Measurements from ENCODE around the gene TGFBR3L.

TGFBR3L gene

DNA sequence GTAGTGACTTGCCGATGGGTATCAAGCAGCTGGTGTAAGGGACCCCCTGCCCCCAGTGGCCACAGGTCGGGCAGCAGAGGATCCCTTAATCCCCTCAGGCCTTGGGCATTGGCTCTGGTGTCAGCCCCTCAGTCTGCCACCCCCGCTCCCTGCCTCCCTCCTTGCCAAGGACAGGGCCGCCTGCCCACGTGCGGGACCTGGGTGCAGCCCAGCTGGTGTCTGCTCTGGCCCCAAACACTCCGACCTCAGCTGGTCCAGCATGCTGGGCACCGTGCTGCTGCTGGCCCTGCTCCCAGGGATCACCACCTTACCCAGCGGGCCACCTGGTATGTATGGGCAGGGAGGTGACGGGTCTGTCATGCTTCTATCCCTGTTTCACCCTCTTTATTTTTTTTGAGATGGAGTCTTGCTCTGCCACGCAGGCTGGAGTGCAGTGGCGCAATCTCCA is at the start of gene TGFBR3L:
Gene TGFBR3L, plus strand, starts transcription at position 233 of the 448 bp plus-strand sequence.
- DNase-seq (ENCODE audit: low read depth): no peak

DNA sequence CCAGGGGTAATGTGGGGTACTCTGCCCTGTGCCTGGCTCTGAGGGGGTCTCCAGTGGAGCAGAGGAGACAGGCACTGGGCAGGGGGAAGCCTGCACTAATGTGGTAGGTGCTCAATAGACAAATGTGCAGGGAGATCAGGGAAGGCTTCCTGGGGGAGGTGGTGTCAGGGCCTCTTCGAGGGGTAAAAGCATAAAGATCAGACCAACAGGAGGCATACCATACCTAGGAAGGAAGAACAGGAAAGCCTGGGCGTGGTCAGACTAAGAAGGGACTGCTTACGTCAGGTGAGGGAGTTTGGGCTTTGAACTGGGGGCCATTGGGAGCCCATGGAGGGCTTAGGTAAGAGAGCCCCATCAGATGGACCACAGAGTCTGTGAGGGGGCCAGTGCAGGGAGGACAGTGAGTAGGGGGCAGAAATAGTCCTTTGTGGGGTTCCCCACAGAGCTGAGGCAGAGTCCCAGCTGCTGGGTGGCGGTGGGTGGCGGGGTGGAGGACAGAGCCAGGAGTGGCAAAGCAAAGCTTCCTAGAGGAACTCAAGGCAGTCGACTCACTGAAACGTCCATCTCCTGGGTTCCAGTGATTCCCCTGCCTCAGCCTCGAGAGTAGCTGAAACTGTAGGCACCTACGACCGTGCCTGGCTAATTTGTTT is 49.2 kb upstream of the TGFBR3L start:
- DNase-seq (ENCODE audit: low read depth): no peak

GRCh38 chr19:7866399-7867091 is 48.1 kb upstream of the TGFBR3L start:
- DNase-seq (ENCODE audit: low read depth): no peak

DNA sequence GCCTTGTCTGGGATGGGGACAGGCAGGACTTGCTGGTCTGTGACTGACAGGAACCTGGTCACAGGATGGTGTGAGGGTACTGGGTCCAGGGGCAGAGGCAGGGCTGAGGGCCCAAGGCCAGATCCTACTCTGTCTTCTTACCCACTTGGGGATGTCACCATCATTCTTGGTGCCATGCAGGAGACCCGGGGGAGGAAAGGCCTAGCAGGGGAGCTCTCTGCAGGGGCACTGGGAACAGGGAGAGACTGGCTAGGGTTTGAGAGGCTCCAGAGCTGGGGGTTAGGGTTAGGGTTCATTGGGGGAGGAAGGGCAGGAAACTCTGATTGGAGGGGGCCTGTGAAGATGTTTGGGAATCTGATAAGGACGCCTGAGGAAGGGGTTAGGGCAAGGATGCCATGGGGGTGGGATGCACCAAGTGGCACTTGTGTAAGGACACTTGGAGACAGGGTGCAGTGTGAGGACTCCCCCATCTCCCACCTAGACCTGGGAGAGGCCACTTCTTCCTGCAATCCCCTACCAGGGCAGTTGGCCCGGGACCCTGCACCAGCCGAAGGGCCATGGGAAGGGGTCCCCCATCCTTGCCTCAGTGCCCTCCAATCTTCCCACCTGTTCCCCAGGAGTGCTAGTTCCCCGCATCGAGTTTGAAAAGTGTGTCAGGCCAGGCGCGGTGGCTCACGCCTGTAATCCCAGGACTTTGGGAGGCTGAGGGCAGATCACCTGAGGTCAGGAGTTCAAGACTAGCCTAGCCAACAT is 47.4 kb upstream of the TGFBR3L start:
- no peak for DNase-seq (ENCODE audit: low read depth)

DNA sequence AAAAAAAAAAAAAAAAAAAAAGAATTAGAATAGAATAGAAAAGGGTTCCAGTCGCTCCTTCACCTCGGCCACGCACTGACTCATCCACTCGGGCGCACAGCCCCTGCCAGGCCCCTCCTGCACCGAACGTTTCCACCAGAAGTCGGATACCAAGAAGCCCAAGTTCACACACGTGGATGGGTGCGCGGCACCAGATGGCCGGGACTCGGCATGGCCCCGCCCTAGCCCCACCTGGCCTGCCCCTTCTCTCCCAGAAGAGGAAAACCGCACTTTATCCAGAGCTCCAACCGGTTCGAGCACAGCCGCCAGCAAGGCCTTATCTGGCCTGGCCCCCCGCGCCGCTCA is 46.3 kb upstream of the TGFBR3L start:
- DNase-seq (ENCODE audit: low read depth): no peak

DNA sequence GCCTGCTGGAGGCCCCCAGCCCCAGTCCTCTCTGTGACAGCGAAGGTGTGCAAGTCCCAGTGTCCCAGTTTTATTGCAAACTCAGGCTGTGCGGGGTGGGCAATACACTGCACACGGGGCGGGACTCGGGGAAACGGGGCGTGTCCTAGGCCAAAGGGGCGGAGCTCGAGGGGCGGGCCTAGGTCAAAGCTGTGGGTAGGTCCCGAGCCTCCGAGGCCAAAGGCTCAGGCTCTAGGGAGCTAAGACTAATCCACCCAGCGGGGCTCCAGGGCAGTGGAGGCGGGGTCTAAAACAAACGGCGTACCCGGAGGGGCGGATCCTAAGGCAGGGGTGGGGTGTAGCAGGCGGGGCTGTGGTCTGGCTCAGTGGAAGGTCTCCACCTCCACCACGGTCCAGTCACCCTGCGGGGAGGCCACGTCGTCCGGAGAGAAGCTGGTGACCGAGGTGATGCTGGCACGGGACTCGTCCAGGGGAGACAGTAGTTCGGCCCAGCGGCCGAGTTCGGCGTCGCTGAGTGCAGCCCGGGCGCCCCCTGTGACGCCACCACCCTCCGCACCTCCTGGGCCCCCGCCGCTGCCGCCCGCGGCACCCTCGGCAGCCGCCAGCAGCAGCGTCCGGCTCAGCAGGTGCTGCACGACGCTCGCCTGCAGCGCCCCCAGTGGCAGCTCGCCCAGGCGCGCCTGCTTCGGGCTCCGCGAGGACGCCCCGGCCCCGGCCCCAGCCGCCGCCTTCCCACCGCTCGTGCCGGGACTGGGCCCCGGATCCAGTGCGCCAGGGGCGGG is 45.8 kb upstream of the TGFBR3L start:
- DNase-seq (ENCODE audit: low read depth): peak; percentile 72

DNA sequence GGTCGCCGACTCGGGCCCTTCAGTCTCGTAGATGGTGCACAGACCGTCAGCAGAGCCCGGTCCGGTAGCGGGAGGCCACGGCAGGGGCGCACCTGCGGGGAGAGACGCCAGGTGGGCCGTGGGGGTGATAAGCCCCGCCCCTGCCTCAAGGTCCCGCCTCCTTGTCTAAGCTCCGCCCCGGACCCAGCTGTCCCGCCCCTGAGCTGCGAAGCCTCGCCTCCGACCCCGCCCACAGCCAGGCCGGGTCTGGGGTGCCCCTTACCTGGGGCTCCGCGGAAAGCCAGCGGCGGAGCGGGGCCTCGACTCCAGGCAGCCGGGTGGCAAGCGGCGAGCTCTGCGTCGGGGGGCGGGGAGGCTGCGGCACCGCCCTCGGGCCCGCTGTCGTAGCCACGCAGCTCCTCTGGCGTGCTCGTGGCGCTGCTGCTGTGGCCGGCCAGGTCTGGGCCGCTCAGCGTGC is 45.1 kb upstream of the TGFBR3L start:
- DNase-seq (ENCODE audit: low read depth): peak; percentile 65

DNA sequence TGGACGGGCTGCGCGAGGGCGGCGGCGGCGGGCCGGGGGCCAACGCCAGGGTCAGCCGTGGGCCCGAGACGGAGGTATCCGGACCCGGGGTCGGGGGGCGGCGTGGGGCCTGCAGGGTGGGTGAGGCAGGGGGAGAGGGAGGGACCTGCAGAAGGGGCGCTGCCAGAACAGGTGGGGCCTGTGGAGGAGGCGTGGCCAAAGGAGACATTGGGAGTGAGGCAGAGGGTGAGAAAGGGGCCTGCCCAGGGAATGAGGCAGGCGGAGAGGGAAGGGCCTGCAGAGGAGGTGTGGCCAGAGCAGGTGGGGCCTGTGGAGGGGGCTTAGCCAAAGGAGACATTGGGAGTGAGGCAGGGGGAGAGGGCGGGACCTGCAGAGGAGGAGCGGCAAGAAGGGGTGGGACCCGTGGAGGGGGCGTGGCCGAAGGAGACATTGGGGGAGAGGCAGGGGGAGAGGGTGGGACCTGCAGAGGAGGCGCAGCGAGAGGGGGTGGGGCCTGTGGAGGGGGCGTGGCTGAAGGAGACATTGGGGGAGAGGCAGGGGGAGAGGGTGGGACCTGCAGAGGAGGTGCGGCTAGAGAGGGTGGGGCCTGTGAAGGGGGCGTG is 44.6 kb upstream of the TGFBR3L start:
- no peak for DNase-seq (ENCODE audit: low read depth)

DNA sequence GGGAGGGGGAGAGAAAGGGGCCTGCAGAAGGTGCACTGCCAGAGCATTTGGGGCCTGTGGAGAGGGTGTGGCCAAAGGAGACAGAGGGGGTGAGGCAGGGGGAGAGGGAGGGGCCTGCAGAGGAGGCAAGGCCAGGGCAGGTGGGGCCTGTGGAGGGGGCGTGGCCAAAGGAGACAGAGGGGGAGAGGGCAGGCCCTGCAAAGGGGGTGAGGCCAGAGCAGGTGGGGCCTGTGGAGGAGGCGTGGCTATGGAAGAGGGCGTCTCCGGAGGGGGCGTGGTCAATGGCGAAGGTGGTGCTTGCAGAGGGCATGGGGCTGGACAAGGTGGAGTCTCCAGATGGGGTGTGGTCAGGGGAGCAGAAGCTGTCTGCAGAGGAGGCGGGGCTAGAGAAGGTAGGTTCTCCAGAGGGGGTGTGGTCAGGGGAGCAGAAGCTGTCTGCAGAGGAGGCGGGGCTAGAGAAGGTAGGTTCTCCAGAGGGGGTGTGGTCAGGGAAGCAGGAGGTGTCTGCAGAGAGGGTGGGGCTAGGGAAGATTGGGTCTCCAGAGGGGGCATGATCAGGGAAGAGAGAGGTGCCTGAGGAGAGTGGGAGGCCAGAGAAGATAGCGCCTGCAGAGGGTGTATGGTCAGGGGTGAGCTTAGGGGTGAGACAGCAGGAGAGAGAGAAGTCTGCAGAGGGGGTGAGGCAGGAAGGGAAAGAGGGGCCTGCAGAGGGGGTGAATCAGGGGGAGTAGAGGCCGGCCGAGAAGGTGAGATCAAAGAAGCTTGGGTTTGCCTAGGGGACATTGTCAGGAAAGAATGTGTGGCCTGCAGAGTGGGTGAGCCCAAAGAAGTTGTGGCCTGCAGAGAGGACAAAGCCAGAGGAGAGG is 43.8 kb upstream of the TGFBR3L start:
- no peak for DNase-seq (ENCODE audit: low read depth)

DNA sequence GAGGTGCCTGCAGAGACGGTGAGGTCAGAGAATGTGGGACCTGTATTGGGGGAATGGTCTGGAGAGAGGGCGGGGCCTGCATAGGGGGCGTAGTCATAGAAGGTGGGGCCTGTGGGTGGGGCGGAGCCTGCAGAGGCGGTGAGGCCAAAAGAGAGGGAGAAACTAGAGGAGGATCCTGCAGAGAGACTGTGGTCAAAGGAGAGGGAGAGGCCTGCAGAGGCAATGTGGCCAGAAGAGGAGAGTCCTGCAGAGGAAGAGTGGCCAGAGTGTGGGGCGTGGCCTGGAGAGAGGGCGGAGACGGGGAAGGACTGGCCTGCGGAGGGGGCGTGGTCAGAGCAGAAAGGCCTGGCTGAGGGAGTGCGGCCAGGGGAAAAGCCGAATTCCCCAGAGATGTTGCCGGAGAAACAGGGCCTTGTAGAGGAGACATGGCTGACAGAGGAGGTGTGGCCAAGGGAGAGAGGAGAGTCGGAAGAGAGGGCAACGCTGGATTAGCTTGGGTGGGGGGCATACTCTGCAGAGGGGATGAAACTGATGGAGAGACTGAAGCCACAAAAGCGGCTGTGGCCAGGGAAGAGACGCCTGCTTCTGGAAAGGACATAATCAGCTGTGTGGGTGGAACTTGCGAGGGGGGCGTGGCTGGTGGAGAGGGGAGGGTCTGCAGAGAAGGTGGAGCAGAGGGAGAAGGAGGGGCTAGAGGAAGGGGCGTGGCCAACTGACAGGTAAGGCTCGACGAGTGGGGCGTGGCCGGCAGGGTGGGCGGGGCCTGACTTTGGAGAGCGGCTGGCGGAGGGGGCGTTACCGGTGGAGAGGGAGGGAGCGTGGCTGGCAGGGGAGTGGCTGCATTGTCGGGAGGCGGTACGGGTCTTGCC is 43.0 kb upstream of the TGFBR3L start:
- peak; percentile 45 for DNase-seq (ENCODE audit: low read depth)

DNA sequence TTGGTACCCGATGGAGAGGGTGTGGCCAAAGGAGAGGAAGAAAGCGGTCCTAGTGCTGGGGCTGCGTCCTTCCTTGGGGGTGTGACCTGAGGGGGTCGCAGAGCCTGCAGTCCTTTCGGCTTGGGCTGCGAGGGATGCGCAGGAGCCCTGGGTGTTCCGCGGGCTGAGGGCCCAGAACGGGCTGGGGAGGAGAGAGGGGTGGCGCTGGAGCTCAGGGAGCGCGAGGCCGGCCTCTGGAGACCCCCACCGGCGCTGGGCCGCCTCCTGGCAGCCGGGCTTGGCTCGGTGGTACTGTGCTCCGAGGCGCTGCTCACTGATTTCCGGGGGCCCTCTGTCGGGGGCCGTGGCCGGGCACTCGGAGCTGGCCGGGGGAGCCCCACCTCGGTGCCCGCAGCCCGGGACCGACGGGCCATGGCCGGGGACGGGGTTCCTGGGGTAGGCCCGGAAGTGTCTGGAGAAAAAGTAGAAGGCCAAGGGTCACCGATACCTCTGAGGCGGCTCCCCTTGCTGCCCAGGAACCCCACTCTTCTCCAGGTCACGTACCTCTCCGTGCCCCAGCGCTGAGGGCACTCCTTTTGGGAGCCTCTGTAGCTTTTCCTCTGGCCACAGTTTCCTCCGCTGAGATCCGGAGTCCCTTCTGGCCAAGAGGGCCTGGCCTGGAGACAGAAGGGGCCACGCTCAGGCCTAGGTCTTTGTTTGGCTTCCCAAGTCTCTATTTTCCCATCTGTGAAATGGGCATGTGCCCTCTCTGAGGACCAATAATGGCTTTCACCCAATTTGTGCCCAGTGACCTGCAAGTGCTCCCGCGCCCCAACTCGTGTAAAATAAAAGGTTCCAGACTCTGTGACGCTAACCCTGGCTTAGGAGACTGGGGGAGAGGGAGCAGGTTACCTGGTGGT is 42.1 kb upstream of the TGFBR3L start:
- no peak for DNase-seq (ENCODE audit: low read depth)

GRCh38 chr19:7873304-7874075 is 41.1 kb upstream of the TGFBR3L start:
- no peak for DNase-seq (ENCODE audit: low read depth)

DNA sequence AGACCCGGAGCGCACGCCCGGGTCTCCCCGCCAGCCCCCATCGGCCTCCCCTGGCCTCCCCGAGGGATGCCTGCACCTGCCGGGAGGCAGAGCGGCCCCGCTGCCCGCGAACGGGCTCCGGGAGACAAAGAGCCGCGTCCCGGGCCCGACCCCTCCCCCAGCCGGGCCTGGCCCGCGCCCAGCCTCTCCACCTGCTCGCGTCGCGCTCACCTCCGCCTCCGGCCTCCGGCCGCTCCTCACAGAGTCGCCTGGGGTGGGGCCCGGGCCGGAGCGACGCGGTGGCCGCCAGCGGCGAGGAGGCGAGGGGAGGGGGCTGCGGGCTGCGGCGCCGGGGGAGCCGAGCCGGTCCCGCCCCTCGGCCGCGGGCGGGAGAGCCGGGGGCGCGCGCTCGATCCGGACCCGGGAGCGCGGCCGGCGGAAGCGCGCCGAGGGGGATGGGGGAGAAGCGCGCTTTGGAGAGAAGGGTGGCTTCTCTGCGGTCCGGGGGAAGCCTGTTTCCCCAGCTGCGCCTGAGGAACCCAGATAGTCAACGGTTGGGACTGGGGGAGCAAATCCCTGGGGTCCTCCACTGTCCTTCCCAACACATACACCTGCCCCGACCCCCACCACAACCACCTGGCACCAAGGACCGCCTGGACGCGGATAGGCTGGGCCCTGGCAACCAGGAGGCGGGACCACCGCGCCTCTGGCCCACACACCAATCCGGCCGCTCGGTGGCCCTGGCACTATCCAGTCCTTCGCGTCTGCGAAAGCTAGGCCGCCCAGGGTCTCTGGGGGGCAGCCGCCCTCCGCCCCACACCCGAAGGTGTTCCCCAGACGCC is 40.3 kb upstream of the TGFBR3L start, which contains the start of gene PRR36:
Gene PRR36, minus strand, starts transcription at position 315 of the 821 bp plus-strand sequence. CDS start 701 bp downstream, outside the sequence.
- DNase-seq (ENCODE audit: low read depth): no peak

DNA sequence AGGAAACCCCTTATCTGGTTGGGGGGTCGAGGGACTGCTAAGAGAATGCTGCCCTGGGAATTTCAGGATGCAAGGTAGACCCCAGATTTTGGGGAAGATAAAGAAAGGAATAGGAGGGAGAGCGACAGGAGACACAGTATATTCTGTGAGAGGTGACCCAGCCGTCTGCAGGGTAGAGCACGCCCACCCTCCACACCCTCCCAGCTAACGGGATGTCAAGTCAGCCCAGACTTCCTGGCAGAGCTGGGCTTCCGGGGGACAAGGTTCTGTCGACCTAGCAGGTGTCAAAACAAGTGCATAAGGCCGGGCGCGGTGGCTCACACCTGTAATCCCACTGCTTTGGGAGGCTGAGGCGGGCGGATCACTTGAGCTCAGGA is 39.7 kb upstream of the TGFBR3L start:
- DNase-seq (ENCODE audit: low read depth): no peak

GRCh38 chr19:7877249-7877836 is 37.3 kb upstream of the TGFBR3L start:
- no peak for DNase-seq (ENCODE audit: low read depth)

GRCh38 chr19:7879111-7879807 is 35.4 kb upstream of the TGFBR3L start:
- DNase-seq (ENCODE audit: low read depth): no peak
